H9 (cell line): Measurements from ENCODE around the gene ROCK1. TPM values are rescaled to one million over a fixed set of nuclear protein-coding genes. Genes with fewer than 3 reads are reported as not detected.
"Not testable (repeated sequence)": the region's sequence is repeated elsewhere in the genome, so short reads cannot be mapped to it uniquely, and the experiment has no call there.

ENCODE experiments used
- DNase-seq: peaks from one replicate; pipeline ENCODE4 v3.0.0-alpha.2; 2017
- H2AFZ ChIP-seq: one replicate; pipeline ENCODE4 v1.6.1; 2013; ENCODE audit warnings: mild to moderate bottlenecking, low read length, control low read depth, moderate library complexity
- H2AK5ac ChIP-seq: 2 replicates; pipeline ENCODE4 v1.6.1; 2013; ENCODE audit warnings: low read length, control low read depth, mixed read lengths; ENCODE audit not compliant: insufficient read length
- H2BK120ac ChIP-seq: one replicate; pipeline ENCODE4 v1.6.1; 2013; ENCODE audit warnings: low read depth, mild to moderate bottlenecking, low read length, control low read depth, inconsistent platforms; ENCODE audit not compliant: poor library complexity, severe bottlenecking
- H2BK12ac ChIP-seq: 2 replicates; pipeline ENCODE4 v1.6.1; 2013; ENCODE audit warnings: low read length, control low read depth, mixed read lengths, low read depth; ENCODE audit not compliant: insufficient read length
- H2BK15ac ChIP-seq: 2 replicates; pipeline ENCODE4 v1.6.1; 2013; ENCODE audit warnings: low read depth, low read length, control low read depth
- H2BK20ac ChIP-seq: one replicate; pipeline ENCODE4 v1.6.1; 2013; ENCODE audit warnings: low read depth, mild to moderate bottlenecking, low read length, control low read depth, inconsistent platforms; ENCODE audit not compliant: poor library complexity, severe bottlenecking
- H2BK5ac ChIP-seq: 2 replicates; pipeline ENCODE4 v1.6.1; 2013; ENCODE audit warnings: low read length, control low read depth, mixed read lengths; ENCODE audit not compliant: insufficient read length
- H3K14ac ChIP-seq: 2 replicates; pipeline ENCODE4 v1.6.1; 2013; ENCODE audit warnings: low read length, control low read depth; ENCODE audit not compliant: insufficient read depth
- H3K18ac ChIP-seq: 2 replicates; pipeline ENCODE4 v1.6.1; 2013; ENCODE audit warnings: low read depth, mild to moderate bottlenecking, mixed read lengths, low read length, control low read depth; ENCODE audit not compliant: insufficient read length
- H3K23ac ChIP-seq: 2 replicates; pipeline ENCODE4 v1.6.1; 2013; ENCODE audit warnings: low read length, control low read depth, mixed read lengths, low read depth; ENCODE audit not compliant: insufficient read length
- H3K23me2 ChIP-seq: 2 replicates; pipeline ENCODE4 v1.6.1; 2013; ENCODE audit warnings: low read depth, mild to moderate bottlenecking, mixed read lengths, low read length, control low read depth; ENCODE audit not compliant: insufficient read length, poor library complexity, severe bottlenecking
- H3K27ac ChIP-seq: 2 replicates; pipeline ENCODE4 v1.5.1; 2013; ENCODE audit warnings: low read length, control low read depth, mixed read lengths, low read depth; ENCODE audit not compliant: insufficient read length
- H3K27me3 ChIP-seq: 2 replicates; pipeline ENCODE4 v1.6.1; 2013; ENCODE audit warnings: low read length, control low read depth, inconsistent platforms; ENCODE audit not compliant: insufficient read depth
- H3K4ac ChIP-seq: 2 replicates; pipeline ENCODE4 v1.6.1; 2013; ENCODE audit warnings: low read depth, mild to moderate bottlenecking, control low read depth, inconsistent platforms, low read length, moderate library complexity
- H3K4me1 ChIP-seq: 2 replicates; pipeline ENCODE4 v1.6.1; 2013; ENCODE audit warnings: low read length, control low read depth, inconsistent platforms; ENCODE audit not compliant: insufficient read depth
- H3K4me2 ChIP-seq: 2 replicates; pipeline ENCODE4 v1.6.1; 2013; ENCODE audit warnings: low read length, control low read depth, mixed read lengths; ENCODE audit not compliant: insufficient read length, insufficient read depth
- H3K56ac ChIP-seq: 2 replicates; pipeline ENCODE4 v1.6.1; 2013; ENCODE audit warnings: low read depth, mild to moderate bottlenecking, mixed read lengths, low read length, control low read depth; ENCODE audit not compliant: insufficient read length
- H3K79me1 ChIP-seq: 2 replicates; pipeline ENCODE4 v1.6.1; 2013; ENCODE audit warnings: low read depth, mild to moderate bottlenecking, moderate library complexity, low read length, control low read depth, inconsistent platforms; ENCODE audit not compliant: insufficient read depth, poor library complexity, severe bottlenecking
- H3K79me2 ChIP-seq: 2 replicates; pipeline ENCODE4 v1.6.1; 2013; ENCODE audit warnings: low read length, control low read depth, inconsistent platforms; ENCODE audit not compliant: insufficient read depth
- H3K9ac ChIP-seq: 2 replicates; pipeline ENCODE4 v1.6.1; 2013; ENCODE audit warnings: low read length, control low read depth, mixed read lengths; ENCODE audit not compliant: insufficient read length; ENCODE audit errors: extremely low read depth
- H3K9me3 ChIP-seq: one replicate; pipeline ENCODE4 v1.6.1; 2013; ENCODE audit warnings: low read depth, low read length, inconsistent platforms; ENCODE audit not compliant: control insufficient read depth
- H3T11ph ChIP-seq: one replicate; pipeline ENCODE4 v1.6.1; 2013; ENCODE audit warnings: mild to moderate bottlenecking, low read length, control low read depth, inconsistent platforms
- H4K20me1 ChIP-seq: one replicate; pipeline ENCODE4 v1.6.1; 2013; ENCODE audit not compliant: control insufficient read depth, insufficient read length, insufficient read depth
- H4K5ac ChIP-seq: 2 replicates; pipeline ENCODE4 v1.6.1; 2013; ENCODE audit warnings: low read depth, mild to moderate bottlenecking, mixed read lengths, low read length, control low read depth; ENCODE audit not compliant: insufficient read length
- H4K8ac ChIP-seq: replicated peaks from 2 replicates; pipeline ENCODE4 v1.6.1; 2013; ENCODE audit warnings: low read length, control low read depth, mixed read lengths, low read depth; ENCODE audit not compliant: insufficient read length
- H4K91ac ChIP-seq: 2 replicates; pipeline ENCODE4 v1.6.1; 2013; ENCODE audit warnings: low read depth, mild to moderate bottlenecking, moderate library complexity, mixed read lengths, low read length, control low read depth; ENCODE audit not compliant: insufficient read length
- H3K27ac Mint-ChIP-seq, 3 experiments: 2 replicates in 2 of 3; 3 replicates in 1 of 3; pipeline ENCODE4 v1.8.0; 2020 to 2021; ENCODE audit warnings: mixed read lengths in 3 of 3, mild to moderate bottlenecking in 1 of 3, moderate library complexity in 1 of 3
- H3K27me3 Mint-ChIP-seq: 2 replicates; pipeline ENCODE4 v1.8.0; 2021; ENCODE audit warnings: low read depth, mild to moderate bottlenecking, moderate library complexity, mixed read lengths
- H3K36me3 Mint-ChIP-seq, 3 experiments: 2 replicates in 2 of 3; 3 replicates in 1 of 3; pipeline ENCODE4 v1.8.0; 2020 to 2021; ENCODE audit warnings: low read depth in 3 of 3, mixed read lengths in 3 of 3; ENCODE audit not compliant: insufficient read depth in 1 of 3
- H3K4me1 Mint-ChIP-seq, 2 experiments: 2 replicates each; pipeline ENCODE4 v1.8.0; 2020; ENCODE audit warnings: mixed read lengths in 2 of 2
- H3K4me3 Mint-ChIP-seq, 2 experiments: 2 replicates in 1 of 2; 3 replicates in 1 of 2; pipeline ENCODE4 v1.8.0; 2020 to 2021; ENCODE audit warnings: mild to moderate bottlenecking in 2 of 2, mixed read lengths in 2 of 2, moderate library complexity in 1 of 2
- H3K9me3 Mint-ChIP-seq, 2 experiments: 2 replicates in 1 of 2; 3 replicates in 1 of 2; pipeline ENCODE4 v1.8.0; 2020; ENCODE audit warnings: mild to moderate bottlenecking in 2 of 2, mixed read lengths in 2 of 2, moderate library complexity in 1 of 2
- CTCF ChIP-seq: fragments of 200-600 bp; sonication (generic); conservative IDR thresholded peaks from 3 replicates; pipeline ENCODE4 v1.8.0; 2021; ENCODE audit warnings: antibody characterized with exemption, mild to moderate bottlenecking
- WGBS: extraction: QIAGEN DNeasy Blood & Tissue Kit; methylation state at CpG from one replicate; pipeline ENCODE4 v1.1.7; 2013; ENCODE audit warnings: missing lambda C conversion rate, low lambda C conversion rate, mixed read lengths; ENCODE audit not compliant: insufficient read length; ENCODE audit errors: extremely low coverage; 5-methylcytosine and 5-hydroxymethylcytosine counted together
- total RNA-seq: library from RNA; stranded (reverse); gene quantifications from 2 replicates; pipeline ENCODE4 v1.2.1, GENCODE V29; 2021

The ROCK1 gene
- total RNA-seq, 1 experiment from 2014 or later = 38.2 TPM

- Histone ChIP-seq H4K91ac (no peak overlapping the region), H3K56ac (no peak overlapping the region), H4K5ac (no peak overlapping the region), H3K23ac (no peak overlapping the region), H2BK12ac (no peak overlapping the region), H3K79me1 (no peaks in the 10 kb centered on the region), H2BK20ac (no peak overlapping the region), H3K23me2 (no peaks in the 10 kb centered on the region), H2BK15ac (no peak overlapping the region), H3K4me1 (no peaks in the 10 kb centered on the region), H3K79me2 (no peaks in the 10 kb centered on the region), H3K4me2 (no peak overlapping the region), H3K9ac (no peak overlapping the region), H3T11ph (no peak overlapping the region), H3K14ac (no peak overlapping the region), H2BK120ac (no peak overlapping the region), H3K9me3 (no peaks in the 10 kb centered on the region), H2AFZ (no peak overlapping the region), H3K27ac (no peak overlapping the region), H3K27me3 (no peaks in the 10 kb centered on the region), H2BK5ac (no peak overlapping the region), H2AK5ac (no peak overlapping the region), H3K4ac (no peak overlapping the region), H3K18ac (no peak overlapping the region), H4K8ac (no peak overlapping the region), H4K20me1 (no peaks in the 10 kb centered on the region)
- Mint-ChIP-seq H3K4me1 (no peaks in the 10 kb centered on the region), H3K27me3 (no peaks in the 10 kb centered on the region), H3K36me3 (peaks cover 19 to 31% (median 26%) of the 10 kb centered on the region in 3 experiments), H3K27ac (no peak overlapping the region), H3K4me3 (no peak overlapping the region), H3K9me3 (peaks cover 10% of the 10 kb centered on the region in 2 experiments; a peak in 4 of 5 replicates)
- no peak for TF ChIP-seq CTCF
- no peak for DNase-seq
Measured at GRCh38 chr18:21031845-21032244, 79.8 kb downstream of the ROCK1 start.

GRCh38 chr18:21018257-21018656 is 93.4 kb downstream of the ROCK1 start:
- H2AK5ac ChIP-seq, H2BK5ac ChIP-seq, H4K91ac ChIP-seq, H3K23me2 ChIP-seq, H3K79me1 ChIP-seq, H3K27ac ChIP-seq, H2BK20ac ChIP-seq, H3K9me3 Mint-ChIP-seq, H3K9me3 ChIP-seq, H2AFZ ChIP-seq, H3K56ac ChIP-seq, H4K5ac ChIP-seq, H3K18ac ChIP-seq, H2BK15ac ChIP-seq, DNase-seq, H2BK120ac ChIP-seq, H3K4me2 ChIP-seq, H3K4ac ChIP-seq, H3K23ac ChIP-seq, H3K79me2 ChIP-seq, H3T11ph ChIP-seq, H3K27me3 ChIP-seq, H4K8ac ChIP-seq, H3K4me3 Mint-ChIP-seq, H3K27ac Mint-ChIP-seq, H3K14ac ChIP-seq, H3K4me1 ChIP-seq, H3K9ac ChIP-seq, H2BK12ac ChIP-seq, H3K27me3 Mint-ChIP-seq, H4K20me1 ChIP-seq, H3K4me1 Mint-ChIP-seq: not testable (repeated sequence)
- WGBS = no CpG with 5 or more reads among the region's 13 CpGs
- H3K36me3 Mint-ChIP-seq = peaks cover 32 to 47% (median 36%) of the 10 kb centered on the region in 3 experiments
